ENCODE data around the gene TEAD3. TPM values are rescaled to one million over a fixed set of nuclear protein-coding genes. Genes with fewer than 3 reads are reported as not detected.

TEAD3 gene
- total RNA-seq, 1 donor from 2014 or later, result 21.7 TPM

DNA sequence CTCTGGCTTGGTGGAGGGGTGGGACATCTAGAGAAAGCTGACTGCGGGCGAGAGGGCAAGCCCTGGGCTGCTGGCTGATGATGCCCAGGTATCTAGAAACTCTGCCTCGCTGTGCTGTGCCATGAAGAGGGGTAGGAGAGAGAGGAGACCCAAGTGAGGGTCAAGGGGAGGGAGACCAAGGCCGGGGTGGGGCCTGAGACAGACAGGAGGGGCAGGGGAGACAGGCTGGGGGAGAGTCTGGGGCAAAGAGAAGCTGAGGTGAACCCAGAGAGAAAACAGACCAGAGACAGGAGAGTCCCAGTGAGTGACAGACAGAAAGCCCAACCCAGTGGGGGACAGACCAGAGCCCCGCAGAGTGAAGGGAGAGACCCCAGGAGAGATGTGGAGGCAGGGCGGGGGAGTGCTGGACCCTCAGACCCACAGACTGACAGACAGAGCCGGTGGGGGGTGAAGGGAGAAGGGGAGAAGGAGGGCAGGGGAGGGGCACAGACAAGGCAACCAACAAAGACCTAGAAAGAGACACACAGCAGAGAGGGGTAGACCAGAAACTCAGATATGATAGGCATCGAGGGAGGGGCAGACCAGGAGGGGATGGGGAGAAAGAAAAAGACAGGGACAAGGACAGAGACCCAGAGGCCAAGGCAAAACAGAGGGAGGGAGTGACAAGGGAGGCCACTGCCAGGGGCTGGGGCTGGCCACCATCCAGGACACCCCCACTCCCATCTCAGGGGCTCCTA lies 5.9 kb downstream of the TEAD3 start:
- no peak for ATAC-seq

DNA sequence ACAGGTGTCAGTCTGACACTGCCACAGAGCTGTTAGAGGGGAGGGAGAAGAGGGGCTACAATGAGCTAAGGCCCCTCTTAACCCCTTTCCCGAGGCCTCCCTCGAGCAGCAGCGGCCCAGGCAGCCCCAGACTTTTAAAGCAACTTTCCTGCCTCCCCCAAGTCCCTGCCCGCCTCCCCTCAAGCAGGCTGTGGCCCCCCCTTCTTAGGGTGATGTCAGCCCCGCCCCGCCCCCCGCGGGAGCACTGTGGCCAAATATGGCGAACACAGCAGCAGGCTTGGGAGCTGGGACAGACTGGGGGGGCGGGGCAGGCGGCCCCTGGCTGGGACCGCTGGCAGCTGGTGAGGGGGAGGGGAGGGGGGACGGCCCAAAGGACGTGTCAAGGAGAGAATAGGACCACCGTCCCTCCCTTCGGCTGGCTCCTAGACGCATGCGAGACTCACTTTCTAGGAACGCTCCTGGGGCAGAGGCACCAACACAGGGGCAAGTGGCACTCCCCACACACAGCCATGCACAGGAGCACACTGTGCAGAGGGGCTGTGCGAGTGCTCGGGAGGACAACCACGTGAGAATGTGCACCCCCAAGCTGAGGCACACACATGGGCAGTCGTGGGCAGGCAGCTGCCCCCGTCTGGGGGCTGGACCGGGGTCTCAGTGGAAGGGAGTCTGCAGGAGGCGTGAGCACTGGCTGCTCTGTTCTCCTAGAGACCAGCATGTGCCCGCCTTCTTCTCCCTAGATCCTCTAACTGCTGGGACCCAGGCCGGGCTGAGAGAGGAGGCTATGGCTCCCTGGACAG lies 6.7 kb downstream of the TEAD3 start:
- no peak for ATAC-seq

DNA sequence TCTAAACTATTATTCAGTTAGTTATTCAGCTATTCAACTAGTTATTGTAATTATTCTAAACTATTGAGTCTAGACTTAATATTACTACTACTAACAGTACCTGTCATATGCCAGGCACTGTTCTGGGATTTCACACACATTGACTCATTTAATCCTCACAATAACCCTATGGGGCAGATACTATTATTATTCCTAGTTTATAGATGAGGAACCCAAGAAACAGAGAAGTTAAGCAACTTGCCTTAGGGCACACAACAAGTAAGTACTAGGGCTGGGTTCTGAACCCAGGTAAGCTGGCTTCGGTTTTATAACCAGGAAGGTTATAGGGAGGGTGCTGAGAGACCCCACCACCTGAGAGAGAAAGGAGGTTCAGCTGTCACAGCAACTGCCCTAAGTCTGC lies 7.8 kb downstream of the TEAD3 start:
- peak; percentile 10 for ATAC-seq

DNA sequence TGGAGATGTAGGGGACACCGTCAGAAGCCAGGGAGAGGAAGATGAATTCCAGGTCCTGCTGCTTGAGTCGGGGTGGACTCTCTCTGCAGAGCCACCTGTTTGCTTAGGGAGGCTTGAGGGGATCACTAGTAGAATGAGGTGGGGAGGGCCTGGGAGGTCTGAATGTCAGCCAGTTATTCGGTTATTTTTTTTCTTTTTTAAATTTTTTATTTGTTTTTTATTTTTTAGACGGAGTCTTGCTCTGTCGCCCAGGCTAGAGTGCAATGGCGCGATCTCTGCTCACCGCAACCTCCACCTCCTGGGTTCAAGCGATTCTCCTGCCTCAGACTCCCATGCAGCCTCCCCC lies 8.4 kb downstream of the TEAD3 start:
- ATAC-seq, result no peak

DNA sequence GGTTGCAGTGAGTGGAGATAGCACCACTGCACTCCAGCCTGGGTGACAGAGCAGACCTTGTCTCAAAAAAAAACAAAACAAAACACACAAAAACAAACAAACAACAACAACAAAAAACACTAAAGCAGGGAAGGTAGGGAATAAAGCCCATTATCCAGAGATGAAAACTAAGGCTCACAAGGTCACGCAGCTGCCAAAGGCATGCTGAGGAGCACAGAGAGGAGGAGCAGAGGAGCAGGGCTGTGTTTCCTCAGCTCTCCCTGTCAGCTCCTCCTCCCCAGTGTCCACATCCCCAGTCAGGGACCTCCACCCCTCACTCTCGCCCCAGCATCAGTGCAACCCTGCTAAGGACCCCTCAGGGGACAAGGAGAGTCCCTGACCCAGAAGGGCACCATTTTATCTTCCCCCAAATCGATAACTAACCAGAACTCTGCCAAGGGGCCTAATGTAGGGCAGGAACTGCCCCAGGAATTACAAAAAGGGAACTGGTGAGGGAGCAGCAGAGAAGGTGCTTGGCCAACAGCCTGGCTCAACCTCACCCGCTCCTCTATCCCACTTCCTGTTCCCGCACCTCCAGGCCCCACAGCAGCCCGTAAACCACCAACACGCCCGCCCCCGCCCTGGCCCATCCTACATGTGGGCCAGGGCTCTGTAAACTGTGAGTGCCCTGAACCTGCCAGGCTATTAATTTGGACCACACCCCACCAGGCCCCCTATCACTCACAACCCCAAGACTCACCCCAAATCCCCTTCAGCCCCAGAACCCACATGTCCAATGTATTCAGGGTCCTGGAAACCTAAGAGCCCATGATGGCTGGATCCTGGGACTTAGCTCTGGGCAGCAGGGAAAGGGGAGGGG lies 9.0 kb downstream of the TEAD3 start:
- ATAC-seq, result peak; percentile 32

DNA sequence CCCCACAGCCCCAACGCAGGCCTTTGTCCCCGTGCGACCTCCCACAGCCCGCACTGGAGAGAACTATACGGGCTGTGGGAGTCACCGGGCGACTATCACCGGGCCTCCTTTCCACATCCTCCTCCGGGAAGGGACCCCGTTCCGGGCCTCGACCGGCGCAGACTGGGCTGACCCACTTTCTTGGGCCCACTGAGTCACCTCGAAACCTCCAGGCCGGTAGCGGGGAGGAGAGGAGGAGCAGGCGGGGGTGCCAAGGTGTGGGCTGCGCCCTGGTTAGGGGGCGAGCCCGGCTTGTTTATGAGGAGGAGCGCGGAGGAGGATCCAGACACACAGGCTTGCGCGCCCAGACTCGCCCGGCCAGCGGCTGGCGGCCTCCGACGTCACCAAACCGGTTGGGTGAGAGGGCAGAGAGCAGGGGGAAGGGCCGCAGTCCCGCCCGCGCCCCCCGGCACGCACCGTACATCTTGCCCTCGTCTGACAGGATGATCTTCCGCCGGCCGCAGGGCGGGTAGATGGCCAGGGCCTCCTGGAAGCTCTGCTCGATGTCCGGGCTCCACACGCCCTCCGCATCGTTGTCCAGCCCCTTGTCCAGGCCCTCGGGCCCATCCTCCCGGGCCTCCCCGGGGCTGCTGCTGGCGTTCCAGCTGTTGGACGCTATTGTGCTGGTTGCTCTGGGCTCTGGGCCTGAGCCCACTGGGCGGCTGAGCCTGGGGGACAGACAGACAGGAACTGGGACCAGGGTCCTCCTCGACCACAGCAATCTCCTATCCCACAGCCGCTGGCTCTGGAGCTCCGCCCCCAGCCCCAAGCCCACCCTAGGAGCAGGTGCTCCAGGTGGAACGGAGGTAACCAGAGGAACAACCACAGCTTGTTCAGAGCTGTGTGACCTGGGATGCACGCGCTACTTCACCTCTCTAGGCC lies 10.6 kb downstream of the TEAD3 start:
- peak; percentile 90 for ATAC-seq

DNA sequence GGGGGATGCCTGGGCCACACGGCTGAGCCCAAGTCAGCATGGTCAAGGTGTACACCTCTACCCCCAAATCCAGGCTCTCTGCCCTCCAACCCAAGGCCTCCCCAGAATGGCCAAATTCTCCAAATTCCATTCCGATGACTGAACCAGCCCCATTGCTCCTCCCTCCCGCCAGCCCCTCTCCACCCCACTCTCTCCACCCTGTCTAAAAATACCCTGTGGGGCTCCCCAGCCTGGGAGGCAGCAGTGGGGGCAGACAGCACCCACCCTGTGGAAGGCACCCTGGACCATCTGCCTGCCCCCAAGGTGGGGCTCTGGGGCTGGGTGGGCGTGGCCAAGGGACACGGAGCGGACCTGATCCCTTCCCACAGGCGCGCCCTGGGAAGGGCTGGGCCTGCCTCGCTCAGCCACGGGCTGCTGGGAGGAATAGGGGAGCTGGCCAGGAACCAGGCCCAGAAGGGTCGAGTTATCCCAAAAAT lies 11.4 kb downstream of the TEAD3 start:
- peak; percentile 59 for ATAC-seq

DNA sequence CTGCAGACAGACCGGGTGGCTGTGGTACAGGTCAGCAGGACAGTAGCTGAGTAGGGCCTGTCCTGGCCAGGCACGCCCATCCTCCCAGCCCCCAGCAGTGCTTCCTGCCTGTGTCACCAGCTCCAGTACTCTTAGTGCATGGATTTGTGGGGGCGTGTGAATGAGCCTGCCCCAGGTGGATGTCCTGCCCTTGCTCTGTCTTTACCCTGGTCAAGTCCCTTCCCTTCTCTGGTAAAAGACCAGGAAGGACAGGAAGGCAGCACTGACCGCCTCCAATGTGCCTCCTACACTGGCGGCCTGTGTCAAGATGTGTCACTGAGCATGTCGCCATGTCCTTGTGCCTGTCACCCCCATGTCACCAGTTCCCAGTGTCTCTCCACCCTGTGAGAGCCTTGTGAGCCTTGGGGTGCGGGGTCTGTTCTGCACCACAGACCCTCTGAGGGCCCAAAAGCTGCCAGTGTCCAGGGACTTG lies 11.9 kb downstream of the TEAD3 start:
- ATAC-seq, result peak; percentile 15

DNA sequence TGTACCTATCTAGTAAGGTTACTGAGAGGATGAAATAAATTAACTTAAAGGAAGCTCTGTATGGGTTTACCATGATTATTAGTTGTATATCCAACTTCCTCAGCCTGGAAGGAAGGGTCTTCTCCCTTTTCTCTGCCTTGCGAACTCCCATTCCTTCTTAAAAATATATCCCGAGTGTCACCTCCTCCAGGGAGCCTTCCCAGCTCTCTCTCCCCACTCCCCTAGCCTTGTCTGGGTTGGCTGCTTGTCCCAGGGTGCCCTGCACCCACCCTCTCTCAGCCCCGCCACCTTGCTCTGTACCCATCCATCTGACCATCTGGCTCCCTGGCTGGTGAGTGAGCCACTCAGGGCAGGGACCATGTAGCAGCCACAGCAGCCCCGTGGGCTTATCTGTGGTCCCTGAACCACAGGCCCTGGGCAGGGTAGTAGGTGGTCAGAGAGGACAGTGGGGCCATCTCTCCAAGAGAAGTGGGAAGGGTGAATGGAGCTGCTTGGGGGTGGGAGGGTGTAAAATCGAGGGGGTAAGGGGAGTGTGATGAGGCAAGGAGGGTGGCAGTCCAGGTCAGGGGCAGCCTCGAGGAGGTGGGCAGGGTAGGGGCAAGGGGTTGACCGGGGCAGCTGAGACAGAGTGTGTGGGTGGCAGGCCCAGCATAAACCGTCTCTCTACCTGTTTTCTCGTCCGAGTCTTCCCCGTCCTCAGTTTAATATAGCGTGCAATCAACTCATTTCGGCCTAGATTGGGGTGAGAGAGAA lies 12.8 kb downstream of the TEAD3 start:
- no peak for ATAC-seq

DNA sequence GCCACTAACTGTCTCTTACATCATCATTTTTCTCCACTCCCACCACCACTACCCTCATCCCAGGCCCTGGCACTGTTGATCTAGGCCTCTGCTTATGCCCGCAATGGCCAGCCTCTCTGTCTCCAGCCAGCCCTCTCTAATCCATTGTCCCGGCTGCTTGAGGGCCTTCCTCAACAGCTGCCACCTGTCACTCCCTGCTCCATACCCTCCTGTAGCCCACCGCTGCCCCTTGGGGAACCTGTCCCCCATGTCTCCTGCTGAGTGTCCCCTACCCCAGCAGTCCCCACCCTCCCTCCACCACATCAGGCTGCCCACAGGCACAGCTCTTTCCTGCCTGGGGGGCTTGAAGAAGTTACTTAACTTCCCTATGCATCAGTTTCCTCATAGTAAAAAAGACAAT lies 13.4 kb downstream of the TEAD3 start:
- ATAC-seq, result no peak

DNA sequence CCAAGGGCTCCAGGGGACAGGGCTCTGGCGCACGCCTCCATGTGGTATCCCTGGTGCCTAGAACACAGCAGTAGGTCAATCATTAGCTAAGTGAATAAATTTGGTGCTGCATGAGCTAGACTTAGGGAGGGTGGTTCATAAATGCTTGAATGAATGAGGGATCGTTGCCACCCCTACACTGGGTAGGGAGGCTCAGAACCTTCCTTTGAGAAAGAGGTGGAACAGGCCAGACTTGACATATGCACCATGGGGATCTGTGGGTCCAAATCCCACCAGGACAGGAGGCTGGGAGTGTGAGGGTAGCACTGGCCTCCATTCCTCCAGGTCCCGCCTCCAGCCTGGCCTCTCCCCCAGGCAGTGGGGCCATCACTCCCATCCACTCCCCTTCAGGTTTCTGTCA lies 13.8 kb downstream of the TEAD3 start:
- no peak for ATAC-seq

DNA sequence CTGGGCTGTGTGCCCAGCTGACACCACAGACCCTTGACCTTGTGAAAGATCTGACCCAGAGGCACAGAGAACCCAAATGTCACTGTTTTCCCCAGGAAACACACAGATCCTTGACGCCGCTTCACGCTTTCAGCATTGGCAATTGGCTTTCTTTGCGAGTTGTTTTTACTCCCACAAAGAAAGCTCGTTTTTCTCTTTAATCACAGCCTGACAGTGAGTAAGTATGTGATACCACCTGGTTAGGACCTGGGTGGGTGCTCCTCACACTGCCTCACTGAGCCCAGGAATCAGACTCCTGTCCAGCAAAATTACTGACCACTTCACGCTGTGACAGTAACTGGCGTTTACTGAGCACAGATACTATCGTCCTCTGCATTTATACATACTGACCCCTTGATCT lies 15.7 kb downstream of the TEAD3 start:
- no peak for ATAC-seq

DNA sequence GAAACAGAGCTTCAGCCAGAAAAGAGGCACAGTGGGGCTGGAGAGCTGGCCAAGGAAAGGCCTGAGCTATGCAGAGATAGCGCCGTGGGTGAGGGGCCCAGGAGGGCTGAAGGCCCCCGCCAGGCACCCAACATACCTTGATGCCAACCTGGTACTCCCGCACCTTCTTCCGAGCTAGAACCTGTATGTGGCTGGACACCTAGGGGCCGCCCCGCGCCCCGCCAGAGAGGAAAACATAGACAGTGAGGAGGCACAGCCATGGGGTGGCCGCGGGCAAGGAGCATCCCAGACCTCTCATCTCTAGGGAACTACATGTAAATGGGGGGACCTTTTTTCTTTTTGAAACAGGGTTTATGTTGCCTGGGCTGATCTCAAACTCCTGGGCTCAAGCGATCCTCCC lies 16.7 kb downstream of the TEAD3 start:
- no peak for ATAC-seq

DNA sequence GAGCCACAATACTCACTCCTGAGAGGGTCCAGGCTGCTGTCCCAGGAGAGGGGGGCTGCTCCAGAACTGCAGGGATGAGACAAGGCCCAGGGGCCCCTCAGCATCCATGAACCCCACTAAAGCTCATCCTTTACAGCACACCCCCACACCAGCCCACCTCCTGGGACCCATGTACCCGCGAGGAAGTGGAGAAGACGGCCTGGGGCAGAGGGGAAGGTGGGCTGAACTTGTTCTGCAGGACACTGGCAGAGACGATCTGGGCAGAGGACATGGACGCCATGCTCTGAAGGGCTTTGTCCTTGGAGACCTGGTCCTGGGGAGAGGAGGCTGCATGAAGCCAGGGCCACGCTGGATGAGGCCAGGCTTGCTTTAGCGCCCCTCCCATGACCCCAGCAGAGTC lies 18.6 kb downstream of the TEAD3 start:
- no peak for ATAC-seq

DNA sequence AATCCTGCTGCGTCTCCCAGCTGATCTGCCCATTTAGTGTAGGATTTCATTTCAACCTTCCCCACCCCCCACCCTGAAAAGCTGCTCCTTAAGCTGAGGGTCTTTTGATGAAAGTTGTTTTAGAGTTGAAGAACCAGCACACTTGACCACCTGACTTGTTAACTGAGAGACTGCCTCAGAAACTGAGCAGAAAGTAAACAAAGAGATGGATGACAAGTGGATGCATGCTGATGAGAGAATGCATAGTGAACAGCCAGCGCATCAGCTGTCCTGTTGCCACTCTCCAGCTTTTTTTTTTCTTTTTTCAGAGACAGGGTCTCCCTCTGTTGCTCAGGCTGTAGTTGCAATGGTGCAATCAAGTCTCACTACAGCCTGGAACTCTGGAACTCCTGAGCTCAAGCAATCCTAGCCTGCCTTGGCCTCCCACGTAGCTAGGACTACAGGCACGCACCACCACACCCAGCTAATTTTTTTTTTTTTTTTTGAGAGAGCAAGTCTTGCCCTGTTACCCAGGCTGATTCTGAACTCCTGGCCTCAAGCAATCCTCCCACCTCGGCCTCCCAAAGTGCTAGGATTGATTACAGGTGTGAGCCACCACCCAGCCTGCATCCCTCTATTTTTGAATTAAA lies 19.2 kb downstream of the TEAD3 start:
- no peak for ATAC-seq

DNA sequence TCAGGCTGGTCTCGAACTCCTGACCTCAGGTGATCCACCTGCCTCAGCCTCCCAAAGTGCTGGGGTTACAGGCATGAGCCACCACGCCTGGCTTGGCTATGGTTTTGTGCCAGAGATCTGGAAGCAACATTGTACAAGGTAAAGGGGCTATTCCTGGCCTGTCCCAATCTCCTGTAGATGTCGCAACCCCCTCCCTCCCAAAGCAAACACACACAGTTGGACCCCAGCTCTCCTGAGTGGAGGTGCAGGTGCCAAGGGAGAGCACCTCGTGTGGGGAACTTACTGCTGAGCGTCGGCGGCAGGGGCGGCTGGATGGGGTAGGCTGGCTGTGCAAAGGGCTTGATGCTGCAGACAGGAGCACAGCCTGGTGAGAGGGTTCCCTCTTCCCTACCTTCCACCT lies 19.9 kb downstream of the TEAD3 start:
- no peak for ATAC-seq

DNA sequence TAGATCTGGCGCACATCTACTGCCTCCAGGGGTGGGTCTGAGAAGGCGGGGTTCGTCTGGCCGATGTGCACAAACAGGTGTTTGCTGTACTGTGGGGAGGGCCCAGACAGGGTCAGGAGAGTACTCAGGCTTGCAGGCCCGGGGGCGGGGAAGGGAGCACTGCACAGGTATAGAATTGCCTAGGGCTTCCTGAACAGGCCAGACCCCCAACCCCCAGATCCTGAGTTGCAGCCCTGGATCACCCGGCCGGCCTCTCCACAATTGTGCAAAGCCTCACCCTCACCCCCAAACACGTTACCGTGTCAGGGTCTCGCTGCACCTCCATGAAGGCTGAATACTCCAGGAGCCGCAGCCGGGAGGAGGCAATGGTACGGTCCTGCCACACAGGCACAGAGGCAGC lies 20.9 kb downstream of the TEAD3 start:
- ATAC-seq, result peak; percentile 34

DNA sequence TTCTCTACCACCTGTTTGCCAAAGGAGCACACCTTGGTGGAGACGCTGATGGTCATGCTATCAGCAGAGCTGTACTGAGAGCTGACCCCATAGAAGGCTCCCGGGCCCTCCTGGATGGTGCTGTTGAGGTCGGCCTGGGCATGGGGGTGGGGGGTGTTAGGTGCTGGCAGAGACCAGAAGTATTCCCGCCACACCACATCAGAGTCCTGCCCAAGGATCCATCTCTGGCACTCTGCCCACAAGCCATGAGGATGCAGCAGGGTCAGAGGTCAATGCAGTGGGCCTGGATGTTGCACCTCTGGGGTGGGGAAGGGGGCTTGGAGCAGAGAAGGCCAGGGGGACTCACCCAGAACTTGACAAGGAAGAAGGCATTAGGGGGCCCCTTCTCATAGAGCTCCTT lies 21.3 kb downstream of the TEAD3 start:
- ATAC-seq, result no peak

DNA sequence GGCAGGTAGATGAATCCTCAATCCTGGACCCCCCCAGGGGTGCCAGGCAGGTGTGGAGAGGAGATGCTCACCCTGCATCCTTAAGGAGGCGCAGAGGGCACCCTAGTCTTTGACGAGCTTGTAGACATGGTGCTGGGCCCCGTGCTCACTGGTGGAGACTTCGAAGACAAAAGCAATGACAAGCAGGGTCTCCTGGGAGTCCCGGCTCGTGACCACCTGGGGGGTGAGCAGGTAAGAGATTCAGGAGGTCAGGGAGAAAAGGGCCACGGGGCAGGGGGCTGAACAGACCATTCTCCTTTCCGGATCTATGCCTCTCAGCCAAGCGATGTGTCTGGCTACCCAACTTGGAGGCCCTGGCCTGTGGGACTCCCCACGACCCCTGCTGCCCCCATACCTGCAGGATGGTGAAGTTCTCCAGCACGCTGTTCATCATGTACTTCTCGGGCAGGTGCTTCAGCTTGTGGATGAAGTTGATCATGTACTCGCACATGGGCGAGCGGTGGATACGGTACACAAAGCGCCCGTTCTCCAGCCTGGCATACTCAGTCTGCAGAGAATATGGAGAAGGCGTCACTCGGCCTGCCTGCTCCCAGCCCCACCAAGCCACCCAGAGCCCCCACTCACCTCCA lies 21.8 kb downstream of the TEAD3 start:
- no peak for ATAC-seq

All from esophagus mucosa (tissue), 1 donor.